NCI-H146 treated with DMSO at 0.1 percent for 48 hours (cell line): ENCODE results near the gene SWSAP1.
A peak's percentile ranks its signal among the peaks of the same experiment; 100 is the strongest.

ENCODE experiments used
- DNase-seq: peaks from one replicate; lab custom pipeline; 2025; ENCODE audit not compliant: unreplicated experiment; lab: John Stamatoyannopoulos, UW

The SWSAP1 gene

GRCh38 chr19:11408591-11408990, 34.1 kb downstream of the SWSAP1 start:
- DNase-seq = no peak

GRCh38 chr19:11410682-11411081, 36.2 kb downstream of the SWSAP1 start:
- DNase-seq = no peak

- peak; percentile 65 for DNase-seq
Observed at GRCh38 chr19:11414544-11414943, 40.1 kb downstream of the SWSAP1 start.

- no peak for DNase-seq
Observed at GRCh38 chr19:11416346-11417052, 42.0 kb downstream of the SWSAP1 start.

GRCh38 chr19:11418094-11418548, 43.7 kb downstream of the SWSAP1 start:
- no peak for DNase-seq

- DNase-seq = peak; percentile 91
Observed at GRCh38 chr19:11418549-11419506, 44.4 kb downstream of the SWSAP1 start, which contains the start of gene RGL3. TSS of gene RGL3 (minus strand) at chr19:11419314. CDS start at chr19:11419278, 36 bp downstream.

- peak; percentile 12 for DNase-seq
Observed at GRCh38 chr19:11420429-11421370, 46.2 kb downstream of the SWSAP1 start.

- DNase-seq = peak; percentile 90
Observed at GRCh38 chr19:11421371-11422098, 47.1 kb downstream of the SWSAP1 start.

- peak; percentile 90 for DNase-seq
Observed at GRCh38 chr19:11422163-11423065, 47.9 kb downstream of the SWSAP1 start.

GRCh38 chr19:11423164-11423790, 48.8 kb downstream of the SWSAP1 start:
- DNase-seq = no peak

GRCh38 chr19:11423791-11424181, 49.3 kb downstream of the SWSAP1 start:
- no peak for DNase-seq
